HG03139 (cell line): ENCODE results near the gene SAT2.
"Not testable (repeated sequence)": the region's sequence is repeated elsewhere in the genome, so short reads cannot be mapped to it uniquely, and the experiment has no call there.

ENCODE experiments used
- ATAC-seq: cut with Tn5 transposase; IDR thresholded peaks from one replicate; pipeline ENCODE4 v1.9.1; 2021; ENCODE audit not compliant: unreplicated experiment

SAT2 gene

DNA sequence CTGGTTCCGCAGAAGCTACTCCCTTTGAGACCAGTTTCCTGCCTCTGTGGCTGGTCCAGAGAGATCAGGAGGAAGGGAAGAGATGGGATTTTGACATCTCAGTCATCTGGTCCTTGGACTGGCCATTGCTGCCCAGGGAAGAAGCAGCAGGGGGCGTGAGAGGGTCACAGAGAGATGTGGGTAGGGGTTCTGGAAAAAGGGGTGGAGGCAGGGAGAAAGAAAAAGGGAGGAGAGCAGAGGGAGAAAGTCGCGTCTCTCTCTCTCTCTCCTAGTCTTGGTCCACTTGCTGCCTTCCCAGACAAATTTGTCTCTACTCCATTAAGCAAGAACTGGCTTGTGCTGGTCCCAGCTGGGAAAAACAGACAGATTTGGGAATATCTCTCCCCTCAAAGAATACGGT is 6.8 kb upstream of the SAT2 start:
- no peak for ATAC-seq

DNA sequence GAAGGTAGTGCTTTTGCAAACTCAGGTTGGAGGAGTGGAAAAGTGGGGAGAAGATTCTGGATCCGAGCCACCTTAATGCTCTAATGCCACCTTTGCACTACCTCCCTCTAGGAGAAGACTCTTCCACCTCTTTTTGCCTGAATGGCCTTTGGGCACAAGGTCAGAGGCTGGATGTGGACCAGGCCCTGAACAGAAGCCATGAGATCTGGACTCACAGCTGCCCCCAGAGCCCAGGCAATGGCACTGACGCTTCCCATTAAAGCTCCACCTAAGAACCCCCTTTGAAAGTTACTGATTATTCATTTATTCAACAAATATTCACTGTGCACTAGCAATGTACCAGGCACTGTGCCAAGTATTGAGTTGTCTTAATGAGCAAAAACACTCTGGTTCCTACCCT is 5.5 kb upstream of the SAT2 start:
- no peak for ATAC-seq

DNA sequence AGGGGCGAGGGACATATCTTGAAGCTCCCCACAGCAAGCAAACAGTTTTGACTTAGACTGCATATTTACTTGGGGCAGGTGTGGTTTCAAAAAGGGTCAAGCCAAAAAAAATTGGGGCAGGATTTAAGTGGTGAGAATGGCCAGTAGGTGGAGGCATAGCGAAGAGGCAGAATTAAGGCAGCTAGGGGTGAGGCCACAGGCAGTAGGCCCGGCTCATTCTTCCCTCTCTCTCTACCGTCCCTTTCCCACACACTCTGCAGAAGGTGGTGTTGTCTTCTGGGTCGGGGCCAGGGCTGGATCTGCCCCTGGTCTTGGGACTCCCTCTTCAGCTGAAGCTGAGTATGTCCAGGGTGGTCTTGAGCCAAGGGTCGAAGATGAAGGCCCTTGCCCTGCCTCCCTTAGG is 4.9 kb upstream of the SAT2 start:
- no peak for ATAC-seq

DNA sequence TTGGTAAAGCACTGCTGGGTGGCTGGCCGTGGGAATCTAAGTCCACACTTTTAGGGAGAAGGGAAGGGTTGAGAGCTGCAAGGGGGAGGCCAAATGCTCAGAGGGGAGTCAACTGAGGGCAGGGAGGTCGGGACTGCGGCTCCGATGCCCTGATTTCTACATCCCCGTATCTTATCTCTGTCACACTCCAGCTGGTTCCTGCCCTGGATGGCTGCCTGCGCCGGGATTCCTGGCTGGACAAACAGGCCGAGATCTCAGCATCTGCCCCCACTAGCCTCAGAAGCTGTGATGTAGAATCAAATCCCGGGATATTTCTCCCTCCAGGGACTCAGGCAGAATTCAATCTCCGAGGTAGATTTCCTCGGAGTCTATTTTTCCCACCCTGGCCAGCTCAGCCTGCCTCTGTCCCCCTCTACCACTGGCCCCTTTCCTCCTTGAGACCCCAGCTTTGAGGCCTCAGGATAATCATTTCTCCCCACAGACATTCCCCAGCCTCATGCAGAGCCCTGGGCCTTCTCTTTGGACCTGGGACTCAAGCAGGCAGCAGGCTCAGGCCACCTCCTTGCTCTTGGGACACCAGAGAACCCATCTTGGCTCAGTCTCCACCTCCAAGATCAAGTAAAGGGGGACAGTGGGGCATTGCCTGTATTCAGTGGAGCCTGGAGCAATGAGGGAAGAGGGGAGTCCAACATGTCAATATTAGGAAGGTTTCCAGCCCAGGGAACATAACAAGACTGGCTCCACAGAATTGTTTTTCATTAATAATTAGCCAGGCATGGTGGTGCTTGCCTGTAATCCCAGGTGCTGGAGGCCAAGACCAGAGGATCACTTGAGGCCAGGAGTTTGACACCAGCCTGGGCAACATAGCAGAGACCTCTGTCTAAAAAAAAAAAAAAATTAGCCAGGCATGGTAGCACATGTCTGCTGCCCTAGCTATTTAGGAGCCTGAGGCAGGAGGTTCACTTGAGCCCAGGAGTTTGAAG is 4.1 kb upstream of the SAT2 start:
- no peak for ATAC-seq

DNA sequence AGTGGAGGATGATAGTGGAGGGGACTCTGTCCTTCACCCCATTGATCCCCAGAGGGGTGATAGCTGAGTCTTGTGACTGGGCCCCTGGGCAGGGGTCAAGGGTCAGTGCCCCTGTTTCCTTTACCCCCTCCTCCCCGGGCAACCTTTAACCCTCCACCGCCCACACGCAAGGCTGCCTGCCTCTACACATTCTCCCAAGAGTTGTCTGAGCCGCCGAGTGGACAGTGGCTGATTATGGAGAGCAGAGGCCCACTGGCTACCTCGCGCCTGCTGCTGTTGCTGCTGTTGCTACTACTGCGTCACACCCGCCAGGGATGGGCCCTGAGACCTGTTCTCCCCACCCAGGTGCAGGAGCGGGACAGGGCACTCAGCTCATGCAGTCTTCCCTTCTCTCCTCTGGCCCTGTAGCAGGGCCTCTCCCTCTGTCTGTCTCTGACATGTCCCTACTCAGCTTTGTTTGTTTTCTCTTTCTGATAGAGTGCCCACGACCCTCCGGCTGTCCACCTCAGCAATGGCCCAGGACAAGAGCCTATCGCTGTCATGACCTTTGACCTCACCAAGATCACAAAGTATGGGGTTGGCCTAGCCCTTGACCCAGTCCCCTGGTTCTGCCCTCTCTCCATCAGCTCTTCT is 2.4 kb upstream of the SAT2 start, which contains the start of gene SHBG:
TSS of gene SHBG (plus strand) at position 197 of the 633 bp plus-strand sequence. CDS start at position 235, 38 bp downstream.
- ATAC-seq = no peak

DNA sequence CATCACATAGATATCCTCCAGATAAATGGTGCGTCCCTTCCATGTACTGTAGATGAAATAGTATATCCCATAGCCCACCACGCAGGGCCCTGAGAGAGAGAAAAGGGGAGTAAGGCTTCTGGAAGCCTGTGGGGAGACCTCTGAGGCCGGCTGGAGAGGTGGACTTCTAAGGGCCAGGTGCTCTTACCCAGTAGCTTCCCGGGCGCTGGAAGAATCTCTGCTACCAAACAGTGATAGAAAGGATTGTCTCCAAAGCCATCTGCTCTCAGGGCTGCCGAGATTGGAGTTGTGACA is 718 bp downstream of the SAT2 start:
- ATAC-seq = no peak

DNA sequence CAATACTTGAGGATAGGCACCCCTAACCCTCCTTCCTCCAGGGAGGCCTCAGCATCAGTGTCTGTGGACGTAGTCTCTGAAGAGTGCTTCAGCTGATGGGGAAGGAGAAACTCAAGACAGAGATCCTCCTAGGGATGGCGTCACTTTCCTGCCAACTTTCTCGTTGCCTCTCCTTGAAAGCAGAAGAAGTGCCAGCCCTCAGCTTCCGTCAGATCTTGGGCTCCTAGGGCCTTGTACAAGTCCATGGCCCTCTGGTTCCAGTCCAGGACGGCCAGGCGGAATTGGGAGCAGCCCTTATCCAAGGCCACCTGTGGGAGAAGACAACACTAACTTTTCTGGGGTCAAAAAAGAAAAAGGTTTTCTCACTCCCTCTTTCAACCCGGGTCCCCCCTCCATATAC is 1.3 kb downstream of the SAT2 start:
- no peak for ATAC-seq

DNA sequence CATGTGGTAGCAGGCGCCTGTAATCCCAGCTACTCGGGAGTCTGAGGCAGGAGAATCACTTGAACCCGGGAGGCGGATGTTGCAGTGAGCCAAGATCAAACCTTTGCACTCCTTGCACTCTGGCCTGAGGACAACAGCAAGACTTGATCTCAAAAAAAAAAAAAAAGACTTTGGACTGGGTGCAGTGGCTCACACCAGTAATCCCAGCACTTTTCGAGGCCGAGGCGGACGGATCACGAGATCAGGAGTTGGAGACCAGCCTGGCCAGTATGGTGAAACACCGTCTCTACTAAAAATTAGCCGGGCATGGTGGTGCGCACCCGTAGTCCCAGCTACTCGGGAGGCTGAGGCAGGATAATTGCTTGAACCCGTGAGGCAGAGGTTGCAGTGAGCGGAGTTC is 1.9 kb downstream of the SAT2 start:
- not testable (repeated sequence) for ATAC-seq

DNA sequence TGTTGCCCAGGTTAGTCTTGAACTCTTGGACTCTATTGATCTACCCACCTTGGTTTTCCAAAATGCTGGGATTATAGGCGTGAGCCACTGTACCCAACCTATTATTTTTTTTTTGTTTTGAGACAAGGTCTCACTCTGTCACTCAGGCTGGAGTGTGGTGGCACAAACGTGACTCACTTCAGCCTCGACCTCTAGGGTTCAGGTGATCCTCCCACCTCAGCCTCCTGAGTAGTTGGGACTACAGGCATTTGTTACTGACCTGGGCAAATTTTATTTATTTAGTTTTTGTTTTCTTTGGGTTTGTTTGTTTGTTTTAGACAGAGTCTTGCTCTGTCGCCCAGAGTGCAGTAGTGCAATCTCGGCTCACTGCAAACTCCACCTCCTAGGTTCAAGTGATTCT is 4.0 kb downstream of the SAT2 start:
- ATAC-seq = no peak

DNA sequence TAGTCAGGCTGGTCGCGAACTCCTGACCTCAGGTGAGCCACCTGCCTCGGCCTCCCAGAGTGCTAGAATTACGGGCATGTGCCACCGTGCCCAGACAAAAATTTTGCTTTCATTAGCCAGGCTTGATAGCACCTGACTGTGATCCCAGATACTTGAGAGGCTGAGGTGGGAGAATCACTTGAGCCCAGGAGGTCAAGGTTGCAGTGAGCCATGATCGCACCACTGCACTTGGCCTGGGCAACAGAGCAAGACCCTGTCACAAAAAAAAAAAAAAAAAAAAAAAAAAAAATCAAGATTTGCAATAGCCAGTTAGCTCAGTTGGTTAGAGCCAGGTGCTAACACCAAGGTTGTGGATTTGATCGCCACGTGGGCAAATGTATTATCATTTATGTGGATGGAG is 6.8 kb downstream of the SAT2 start:
- ATAC-seq = no peak

DNA sequence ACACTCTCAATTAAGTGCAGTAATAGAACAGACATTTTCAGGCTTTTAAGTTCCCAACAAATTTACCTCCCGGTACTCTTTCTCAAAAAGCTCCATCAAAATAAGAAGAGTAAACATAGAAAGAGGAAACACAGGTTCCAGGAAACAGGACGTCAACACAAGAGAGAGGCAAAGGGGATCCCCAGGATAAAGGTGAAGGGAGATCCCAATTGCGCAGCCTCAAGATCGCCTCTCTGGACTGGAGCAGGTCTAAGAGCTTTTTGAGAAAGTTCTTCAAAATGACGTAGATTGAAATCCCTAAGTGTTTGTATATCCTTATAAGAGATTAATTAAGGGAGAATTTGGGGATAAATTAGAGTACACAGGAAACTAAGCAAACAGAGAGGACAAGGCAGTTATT is 9.0 kb downstream of the SAT2 start:
- ATAC-seq = no peak

DNA sequence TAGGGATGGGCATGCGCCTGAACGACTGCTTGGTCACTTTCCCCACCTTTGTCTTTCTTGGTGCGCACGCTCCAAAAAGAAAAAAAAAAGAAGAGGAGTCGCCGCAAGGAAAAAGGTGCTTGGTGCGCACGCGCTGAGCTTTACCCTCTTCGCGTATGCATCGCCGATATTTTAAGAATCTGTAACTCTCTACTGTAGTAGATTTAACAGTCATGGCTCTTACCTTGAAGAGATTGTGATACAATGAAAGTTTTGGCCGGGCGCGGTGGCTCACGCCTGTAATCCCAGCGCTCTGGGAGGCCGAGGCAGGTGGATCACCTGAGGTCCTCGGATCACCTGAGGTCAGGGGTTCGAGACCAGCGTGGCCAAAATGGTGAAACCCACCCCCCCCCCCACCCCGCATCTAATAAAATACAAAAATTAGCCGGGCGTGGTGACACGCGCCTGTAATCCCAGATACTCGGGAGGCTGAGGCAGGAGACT is 12.3 kb downstream of the SAT2 start:
- no peak for ATAC-seq

DNA sequence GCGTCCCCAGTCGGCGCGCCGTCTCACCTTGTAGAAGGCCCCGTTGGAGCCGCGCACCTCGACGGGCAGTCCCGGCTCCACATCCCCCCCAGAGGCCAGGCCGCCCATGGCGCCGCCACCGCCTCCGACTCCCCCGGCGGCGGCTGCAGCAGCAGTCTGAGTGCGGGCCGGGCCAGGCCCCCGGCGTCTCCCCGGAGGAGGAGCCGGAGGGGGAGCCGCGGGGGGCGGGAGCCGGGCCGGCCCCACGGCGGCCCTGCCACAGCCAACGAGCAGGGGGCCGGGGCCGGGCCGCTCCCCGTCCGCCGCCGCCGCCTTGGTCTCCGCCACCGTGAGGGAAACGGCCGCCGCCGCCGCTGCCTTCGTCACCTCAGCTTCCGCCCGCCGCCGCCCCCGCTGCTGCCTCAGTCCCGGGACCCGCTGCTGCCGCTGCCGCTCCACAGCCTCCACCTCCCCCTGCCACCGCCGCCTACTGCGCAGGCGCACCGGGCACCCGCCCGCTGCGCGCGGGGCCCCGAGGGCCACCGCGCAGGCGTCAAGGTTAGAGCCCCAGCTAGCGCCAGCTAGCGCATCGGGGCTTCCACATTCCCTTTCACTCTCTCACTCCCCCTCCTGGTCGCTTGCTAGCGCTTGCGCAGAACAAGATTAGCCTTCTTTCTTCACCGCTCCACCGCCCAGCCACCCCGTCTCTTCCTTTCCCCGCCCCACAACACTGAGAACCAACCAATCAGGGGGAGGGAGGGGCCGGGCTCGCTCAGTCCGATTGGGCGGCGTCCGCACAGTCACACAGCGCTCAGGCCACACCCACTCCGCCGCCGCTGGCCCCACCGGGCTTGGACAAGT is 13.0 kb downstream of the SAT2 start, which contains the start of gene FXR2:
TSS of gene FXR2 (minus strand) at position 473 of the 840 bp plus-strand sequence. CDS start at position 108, 365 bp downstream.
- ATAC-seq = peak; percentile 83

DNA sequence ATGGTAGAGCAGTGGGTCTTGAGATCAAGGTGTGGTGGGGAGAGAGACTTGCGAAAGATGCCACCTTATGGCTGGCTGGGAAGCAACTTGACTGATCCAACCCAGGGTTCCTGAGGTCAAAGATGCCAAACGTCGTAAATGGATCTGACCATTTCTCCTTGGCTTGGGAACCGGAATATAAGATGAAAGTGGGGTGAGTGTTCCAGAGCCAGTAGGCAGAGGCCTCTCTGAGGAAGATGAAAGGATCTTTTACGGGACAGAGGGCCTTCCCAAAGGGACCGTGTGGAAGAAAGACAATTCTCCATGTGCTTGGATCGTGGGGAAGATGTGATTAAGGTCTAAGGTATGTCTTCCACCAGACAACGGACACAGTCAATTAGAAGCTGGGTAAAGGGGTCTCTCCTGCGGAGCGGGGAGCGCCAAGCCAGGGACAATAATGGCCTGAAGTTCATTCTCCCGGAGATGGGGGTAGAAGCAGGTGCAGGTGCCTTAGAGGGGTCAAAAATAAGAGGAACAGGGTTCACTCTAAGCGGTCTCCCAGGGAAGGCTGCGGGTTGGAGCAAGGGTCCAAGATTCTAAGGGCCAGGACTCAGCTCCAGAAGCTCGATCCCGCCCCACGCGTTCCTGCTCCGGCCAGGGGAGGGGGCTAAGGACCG is 13.7 kb downstream of the SAT2 start:
- no peak for ATAC-seq

DNA sequence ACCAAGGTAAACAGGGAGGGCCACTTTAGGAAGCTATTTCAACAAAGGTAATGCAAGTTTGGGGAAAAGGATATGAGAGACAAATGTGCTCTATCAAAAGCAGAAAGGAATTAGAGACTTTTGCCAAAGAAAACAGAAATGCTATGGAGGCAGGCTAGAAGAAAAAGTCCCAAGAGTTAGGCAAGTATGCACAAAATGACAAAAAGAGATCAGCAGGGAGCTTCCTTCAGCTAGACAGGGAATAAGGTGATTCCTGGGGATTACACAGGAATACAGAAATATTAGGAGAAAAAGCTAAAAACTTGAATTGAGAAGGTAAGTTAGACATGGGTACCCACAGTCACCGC is 15.4 kb downstream of the SAT2 start:
- no peak for ATAC-seq

DNA sequence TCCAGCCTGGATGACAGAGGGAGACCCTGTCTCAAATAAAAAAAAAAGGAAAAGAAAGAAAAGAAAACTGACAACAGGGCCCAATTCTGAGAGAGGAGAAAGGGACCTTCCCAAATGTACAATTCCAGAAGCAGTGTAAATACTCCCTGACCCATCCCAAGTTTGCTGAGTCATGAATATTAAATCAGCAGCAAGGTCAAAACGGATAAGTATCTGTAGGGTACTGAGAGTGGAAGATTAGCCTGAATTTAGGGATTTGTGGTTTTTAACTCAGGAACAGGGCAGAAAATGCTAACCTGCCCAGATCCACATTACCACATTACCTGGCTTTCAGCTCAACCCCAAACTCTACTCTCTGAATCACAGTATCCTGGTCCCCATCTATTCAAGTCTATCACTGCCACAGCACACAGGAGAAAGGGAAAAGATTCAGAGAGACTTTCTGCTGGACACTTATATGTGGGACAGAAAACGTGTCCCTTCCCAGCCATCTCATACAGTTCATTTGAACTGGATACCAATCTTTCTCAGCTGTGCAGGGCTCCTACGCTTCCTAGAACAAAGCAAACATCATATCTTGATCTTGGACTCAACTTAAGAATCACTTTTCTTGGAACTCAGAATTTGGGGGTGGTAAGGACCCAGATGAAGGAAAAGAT is 15.9 kb downstream of the SAT2 start:
- no peak for ATAC-seq

DNA sequence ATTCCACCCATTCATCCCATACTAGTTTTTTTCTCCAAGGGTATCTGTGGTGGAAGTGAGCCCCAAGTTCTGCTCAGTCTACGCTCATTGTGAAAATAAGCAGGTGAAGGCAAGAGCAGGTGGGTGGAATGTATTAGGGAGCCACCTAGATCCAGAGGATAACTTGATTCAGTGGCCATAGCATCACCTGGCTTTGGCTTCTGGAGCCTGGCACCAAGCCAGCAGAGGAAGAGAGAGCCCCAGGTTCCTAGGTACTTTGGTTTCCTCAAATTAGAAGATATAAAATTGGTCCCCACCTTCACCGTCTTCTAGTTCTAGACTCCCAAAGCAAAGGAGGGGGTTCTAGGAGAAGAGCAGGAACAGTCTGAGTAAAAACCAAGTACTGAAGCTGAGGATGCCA is 17.0 kb downstream of the SAT2 start:
- ATAC-seq = no peak

DNA sequence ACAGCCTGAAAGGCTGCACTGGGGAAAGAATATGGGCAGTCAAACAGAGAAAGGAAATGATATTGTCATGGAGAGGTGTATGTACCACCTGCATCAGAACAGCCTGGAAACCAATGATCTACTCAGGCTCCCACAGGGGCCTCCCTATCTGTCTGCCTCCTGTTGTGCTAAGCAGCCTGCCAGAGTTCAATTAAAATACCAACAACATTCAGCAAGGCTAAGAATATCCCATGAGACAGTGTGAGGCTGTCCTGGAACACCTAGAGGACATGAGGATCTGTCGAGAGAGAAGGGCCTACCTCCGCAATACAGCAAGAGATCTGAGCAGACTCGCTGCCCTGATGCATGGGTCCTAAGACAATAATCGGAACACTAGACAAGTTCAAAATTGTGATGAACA is 21.3 kb downstream of the SAT2 start:
- no peak for ATAC-seq

DNA sequence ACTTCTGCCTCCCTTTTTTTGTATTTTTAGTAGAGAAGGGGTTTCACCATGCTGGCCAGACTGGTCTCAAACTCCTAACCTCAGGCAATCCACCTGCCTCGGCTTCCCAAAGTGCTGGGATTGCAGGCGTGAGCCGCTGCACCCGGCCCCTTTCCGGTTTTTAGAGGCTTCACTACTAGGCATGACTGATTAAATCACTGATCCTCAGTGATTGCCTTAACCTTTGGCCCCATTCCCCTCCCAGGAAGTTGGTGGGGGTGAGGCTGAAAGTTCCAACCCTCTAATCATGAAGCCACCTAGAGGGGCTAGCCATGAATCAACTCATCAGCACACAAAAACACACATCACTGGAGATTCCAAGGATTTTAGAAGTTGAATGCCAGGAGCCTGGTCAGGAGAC is 30.1 kb downstream of the SAT2 start:
- ATAC-seq = not testable (repeated sequence)

DNA sequence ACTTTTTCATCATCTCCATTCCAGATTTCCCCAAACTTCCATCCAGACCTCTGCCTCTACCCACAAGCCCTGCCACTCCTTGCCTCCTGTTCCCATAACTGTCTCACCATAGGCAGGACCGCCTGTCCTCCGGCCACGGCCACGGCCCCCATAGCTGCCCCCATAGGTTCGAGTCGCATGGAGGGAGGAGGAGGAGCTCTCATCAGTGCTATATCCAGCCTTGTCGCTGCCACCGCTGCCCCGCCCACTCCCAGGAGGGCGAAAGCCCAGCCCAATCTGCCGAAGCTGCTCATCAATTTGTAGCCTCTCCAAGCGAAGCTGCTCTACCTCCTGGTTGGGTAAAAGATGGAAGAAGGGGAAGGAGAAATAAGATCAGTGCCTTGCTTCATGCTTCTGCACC is 34.3 kb downstream of the SAT2 start:
- ATAC-seq = no peak
